ENCODE data around the gene COPS9.

The COPS9 gene

DNA sequence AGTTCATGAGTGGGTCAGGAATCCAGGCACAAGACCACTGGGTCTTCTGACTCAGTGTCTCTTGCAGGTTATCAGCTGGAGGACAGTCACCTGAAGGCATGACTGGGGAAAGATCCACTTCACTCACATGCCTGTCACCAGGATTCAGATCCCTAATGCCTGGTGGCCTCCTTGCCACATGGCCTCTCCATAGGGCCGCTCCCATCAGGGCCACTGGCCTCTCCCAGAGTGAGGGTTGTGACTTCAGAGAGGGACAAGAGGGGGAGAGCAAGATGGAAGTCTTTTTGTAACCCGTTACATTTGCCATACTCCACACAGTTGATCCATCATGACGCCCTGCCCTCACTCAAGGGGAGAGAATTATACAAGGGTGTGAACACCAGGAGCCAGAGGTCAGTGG, 17.3 kb upstream of the COPS9 start:
- Histone ChIP-seq H3K4me3 (ENCODE audit: low read length) (no peak overlapping the region), H3K27me3 (ENCODE audit: control insufficient read depth, insufficient read depth, low read length) (peaks cover 10% of the 10 kb centered on the region), H3K27ac (ENCODE audit: low read depth, low read length) (no peak overlapping the region), H3K36me3 (ENCODE audit: control insufficient read depth, insufficient read depth, low read length) (no peaks in the 10 kb centered on the region), H3K4me1 (ENCODE audit: control insufficient read depth, insufficient read depth, low read length) (no peaks in the 10 kb centered on the region), H3K9ac (ENCODE audit: low read length) (no peak overlapping the region)

DNA sequence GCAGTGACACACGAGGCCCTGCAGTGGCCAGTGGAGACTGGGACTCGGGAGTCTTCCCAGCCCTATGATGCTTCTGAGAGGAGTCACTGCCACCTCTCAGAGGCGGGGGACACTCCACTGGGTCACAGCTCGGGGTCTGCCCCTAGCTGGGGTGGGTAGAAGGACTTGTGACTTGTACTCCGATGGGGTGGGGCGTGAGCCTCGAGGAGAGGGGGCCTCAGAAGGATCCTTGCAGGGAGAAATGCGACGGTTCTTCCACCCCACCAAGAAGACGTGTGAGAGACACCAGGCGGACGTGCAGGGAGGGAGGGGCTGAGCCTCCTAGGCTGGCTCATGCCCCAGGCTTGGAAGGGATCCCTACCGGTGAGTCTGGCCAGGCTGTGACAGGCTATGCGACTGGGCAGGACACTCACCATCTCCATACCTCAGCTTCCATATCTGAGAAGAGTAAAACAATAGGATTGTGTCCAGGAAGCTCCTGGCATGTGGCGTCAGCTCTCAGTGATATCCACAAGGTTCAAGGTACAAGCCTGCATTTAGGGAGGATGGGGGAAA, 15.4 kb upstream of the COPS9 start:
- Histone ChIP-seq H3K4me1 (ENCODE audit: control insufficient read depth, insufficient read depth, low read length) (no peaks in the 10 kb centered on the region), H3K27me3 (ENCODE audit: control insufficient read depth, insufficient read depth, low read length) (peaks cover 12% of the 10 kb centered on the region), H3K9ac (ENCODE audit: low read length) (no peak overlapping the region), H3K27ac (ENCODE audit: low read depth, low read length) (no peak overlapping the region), H3K4me3 (ENCODE audit: low read length) (no peak overlapping the region), H3K36me3 (ENCODE audit: control insufficient read depth, insufficient read depth, low read length) (no peaks in the 10 kb centered on the region)

DNA sequence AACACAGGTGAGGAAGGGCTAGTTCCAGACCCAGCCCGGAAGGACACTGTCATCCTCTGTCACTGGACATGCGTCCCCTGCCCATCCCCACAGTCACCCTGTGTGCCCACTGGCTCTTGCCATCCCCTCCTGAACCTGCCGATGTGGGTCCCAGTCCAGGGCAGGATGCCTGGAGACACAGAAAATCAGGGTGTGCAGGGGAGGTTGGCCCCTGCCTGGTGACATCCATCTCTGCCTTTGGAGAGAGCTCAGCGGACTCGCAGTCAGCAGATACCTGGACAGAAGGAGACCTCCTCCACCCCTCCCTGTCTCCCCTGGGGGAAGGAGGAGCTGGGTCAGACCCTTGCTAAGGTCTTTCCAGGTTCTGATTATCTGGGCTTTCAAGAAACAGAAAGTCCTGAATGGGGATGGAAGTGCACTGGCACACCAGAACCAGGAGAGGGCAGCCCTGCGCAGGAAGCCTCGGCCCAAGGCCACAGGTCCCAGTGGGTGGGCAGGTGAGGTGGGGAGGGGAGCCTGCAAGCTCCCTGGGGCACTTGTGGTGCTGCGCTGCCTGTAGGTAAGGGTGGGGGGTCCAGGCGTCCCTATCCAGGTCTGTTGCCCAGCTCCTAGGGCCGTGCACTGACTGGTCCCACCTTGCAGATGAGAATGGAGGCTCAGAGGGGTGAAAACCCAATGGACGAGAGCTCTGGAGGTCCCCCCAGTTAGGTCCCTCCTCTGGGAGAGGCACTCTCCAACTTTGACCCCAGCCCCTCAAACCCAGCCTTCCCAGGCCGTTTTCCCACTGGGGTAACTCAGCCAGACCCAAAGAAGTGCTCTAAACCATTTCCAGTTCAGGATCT, 14.1 kb upstream of the COPS9 start:
- H3K27ac ChIP-seq (ENCODE audit: low read depth, low read length) = no peak overlapping the region
- no peak overlapping the region for H3K9ac ChIP-seq (ENCODE audit: low read length)
- no peaks in the 10 kb centered on the region for H3K4me1 ChIP-seq (ENCODE audit: control insufficient read depth, insufficient read depth, low read length)
- H3K4me3 ChIP-seq (ENCODE audit: low read length) = no peak overlapping the region
- peaks cover 12% of the 10 kb centered on the region for H3K27me3 ChIP-seq (ENCODE audit: control insufficient read depth, insufficient read depth, low read length)
- no peaks in the 10 kb centered on the region for H3K36me3 ChIP-seq (ENCODE audit: control insufficient read depth, insufficient read depth, low read length)

DNA sequence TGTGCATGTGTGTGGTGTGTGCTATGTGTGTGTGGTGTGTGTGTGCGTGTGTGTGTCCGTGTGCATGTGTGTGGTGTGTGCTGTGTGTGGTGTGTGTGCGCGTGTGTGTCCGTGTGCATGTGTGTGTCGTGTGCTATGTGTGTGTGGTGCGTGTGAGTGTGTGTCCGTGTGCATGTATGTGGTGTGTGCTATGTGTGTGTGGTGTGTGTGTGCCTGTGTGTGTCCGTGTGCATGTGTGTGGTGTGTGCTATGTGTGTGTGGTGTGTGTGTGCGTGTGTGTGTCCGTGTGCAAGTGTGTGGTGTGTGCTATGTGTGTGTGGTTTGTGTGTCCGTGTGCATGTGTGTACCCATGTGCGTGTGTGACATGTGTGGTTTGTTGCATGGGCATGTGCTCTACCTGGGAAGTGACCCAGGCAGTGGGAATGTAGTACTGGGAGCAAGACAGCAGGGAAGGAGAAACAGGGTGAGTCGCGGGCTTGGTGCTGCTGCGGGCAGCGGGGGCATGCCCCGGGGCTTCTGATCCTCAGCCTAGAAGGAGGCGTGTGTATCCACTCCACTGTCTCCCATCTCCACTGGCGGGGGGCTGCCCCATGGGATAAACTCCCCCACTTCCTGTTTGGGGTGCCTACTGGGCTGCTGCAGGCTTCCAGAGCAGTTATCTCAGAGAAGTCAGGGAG, 11.9 kb upstream of the COPS9 start:
- no peak overlapping the region for H3K4me3 ChIP-seq (ENCODE audit: low read length)
- no peaks in the 10 kb centered on the region for H3K4me1 ChIP-seq (ENCODE audit: control insufficient read depth, insufficient read depth, low read length)
- H3K9ac ChIP-seq (ENCODE audit: low read length) = no peak overlapping the region
- peaks cover 15% of the 10 kb centered on the region for H3K27me3 ChIP-seq (ENCODE audit: control insufficient read depth, insufficient read depth, low read length)
- H3K27ac ChIP-seq (ENCODE audit: low read depth, low read length) = no peak overlapping the region
- no peaks in the 10 kb centered on the region for H3K36me3 ChIP-seq (ENCODE audit: control insufficient read depth, insufficient read depth, low read length)

DNA sequence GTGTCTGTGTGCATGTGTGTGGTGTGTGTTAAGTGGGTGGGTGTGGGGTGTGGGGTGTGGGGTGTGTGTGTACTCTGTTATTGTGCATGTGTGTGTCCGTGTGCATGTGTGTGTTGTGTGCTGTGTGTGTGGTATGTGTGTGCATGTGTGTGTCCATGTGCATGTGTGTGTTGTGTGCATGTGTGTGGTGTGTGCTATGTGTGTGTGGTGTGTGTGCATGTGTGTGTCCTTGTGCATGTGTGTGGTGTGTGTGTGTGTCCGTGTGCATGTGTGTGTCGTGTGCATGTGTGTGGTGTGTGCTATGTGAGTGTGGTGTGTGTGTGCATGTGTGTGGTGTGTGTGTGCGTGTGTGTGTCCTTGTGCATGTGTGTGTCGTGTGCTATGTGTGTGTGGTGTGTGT, 11.3 kb upstream of the COPS9 start:
- Histone ChIP-seq H3K36me3 (ENCODE audit: control insufficient read depth, insufficient read depth, low read length) (no peaks in the 10 kb centered on the region), H3K4me3 (ENCODE audit: low read length) (no peak overlapping the region), H3K9ac (ENCODE audit: low read length) (no peak overlapping the region), H3K27me3 (ENCODE audit: control insufficient read depth, insufficient read depth, low read length) (peaks cover 15% of the 10 kb centered on the region), H3K4me1 (ENCODE audit: control insufficient read depth, insufficient read depth, low read length) (no peaks in the 10 kb centered on the region), H3K27ac (ENCODE audit: low read depth, low read length) (no peak overlapping the region)

DNA sequence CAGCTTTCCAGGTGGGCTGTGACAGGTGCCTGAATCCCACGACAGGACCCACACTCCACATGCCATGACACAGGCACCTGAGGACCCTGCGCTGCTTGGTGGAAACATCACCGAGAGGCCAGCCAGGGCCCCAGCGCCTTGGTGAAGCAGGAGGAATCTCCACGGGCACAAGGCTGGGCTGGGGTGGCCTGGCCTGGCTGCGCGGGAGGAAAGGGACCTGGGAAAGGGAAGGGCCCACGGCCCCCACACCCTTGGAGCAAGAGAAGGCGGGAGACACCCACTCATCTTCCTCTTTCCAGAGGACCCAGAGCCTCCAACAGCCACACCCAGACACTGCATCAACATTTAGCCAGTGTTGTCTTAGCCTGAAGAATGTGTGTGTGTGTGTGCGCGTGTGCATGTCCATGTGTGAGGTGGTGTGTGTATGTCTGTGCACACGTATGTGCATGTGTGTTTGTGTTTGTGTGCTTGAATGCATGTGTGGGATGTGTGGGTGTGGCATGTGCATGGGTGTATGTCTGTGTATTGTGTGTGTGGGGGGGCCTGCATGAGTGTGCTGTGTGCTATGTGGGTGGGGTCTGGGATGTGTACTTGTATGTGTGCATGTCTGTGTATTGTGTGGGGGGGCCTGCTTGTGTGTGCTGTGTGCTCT, 10.6 kb upstream of the COPS9 start:
- Histone ChIP-seq H3K27ac (ENCODE audit: low read depth, low read length) (no peak overlapping the region), H3K4me1 (ENCODE audit: control insufficient read depth, insufficient read depth, low read length) (no peaks in the 10 kb centered on the region), H3K27me3 (ENCODE audit: control insufficient read depth, insufficient read depth, low read length) (peaks cover 15% of the 10 kb centered on the region), H3K36me3 (ENCODE audit: control insufficient read depth, insufficient read depth, low read length) (no peaks in the 10 kb centered on the region), H3K9ac (ENCODE audit: low read length) (no peak overlapping the region), H3K4me3 (ENCODE audit: low read length) (no peak overlapping the region)

DNA sequence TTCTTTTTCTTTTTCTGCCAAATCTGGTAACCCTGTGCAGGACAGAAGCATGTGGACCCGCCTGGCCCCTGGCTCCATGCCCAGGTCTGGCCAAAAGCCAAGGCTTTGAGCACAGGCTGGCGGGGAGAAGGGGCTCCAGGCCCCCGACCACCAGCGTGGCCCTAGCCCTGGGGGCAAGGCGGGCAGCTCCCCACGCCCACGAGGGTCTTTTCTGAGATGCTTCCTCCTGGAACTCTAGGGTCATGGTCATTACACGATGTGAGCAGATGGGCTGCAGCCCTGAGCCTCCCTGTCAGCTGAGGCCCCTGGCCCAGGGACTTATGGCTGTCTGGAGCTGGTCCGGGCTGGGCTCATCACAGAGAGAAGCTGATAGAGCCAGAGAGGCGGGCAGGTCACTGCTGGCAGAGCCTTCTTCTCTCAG, 10.0 kb upstream of the COPS9 start:
- Histone ChIP-seq H3K4me3 (ENCODE audit: low read length) (no peak overlapping the region), H3K36me3 (ENCODE audit: control insufficient read depth, insufficient read depth, low read length) (no peaks in the 10 kb centered on the region), H3K4me1 (ENCODE audit: control insufficient read depth, insufficient read depth, low read length) (no peaks in the 10 kb centered on the region), H3K27ac (ENCODE audit: low read depth, low read length) (no peak overlapping the region), H3K9ac (ENCODE audit: low read length) (no peak overlapping the region), H3K27me3 (ENCODE audit: control insufficient read depth, insufficient read depth, low read length) (peaks cover 15% of the 10 kb centered on the region)

DNA sequence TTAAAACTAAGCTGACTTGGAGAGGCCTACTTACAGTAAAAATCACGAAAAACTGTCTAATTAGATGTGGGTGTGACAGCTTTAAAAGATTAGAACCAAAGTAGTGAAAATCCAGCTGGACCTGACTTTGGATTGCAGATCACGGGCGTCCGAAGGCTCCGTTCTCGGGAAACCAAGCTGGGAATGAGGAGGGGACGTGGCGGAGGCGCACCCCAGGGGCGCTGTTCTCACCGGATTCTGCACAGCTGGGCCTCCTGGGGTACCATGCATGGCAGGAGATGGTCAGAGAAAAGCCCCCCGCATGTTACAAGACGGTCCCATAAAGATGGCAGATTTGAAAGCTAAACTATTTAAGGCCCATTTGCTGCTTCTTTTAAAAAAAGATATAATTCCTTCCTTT, 9.4 kb upstream of the COPS9 start:
- no peak overlapping the region for H3K4me3 ChIP-seq (ENCODE audit: low read length)
- no peaks in the 10 kb centered on the region for H3K4me1 ChIP-seq (ENCODE audit: control insufficient read depth, insufficient read depth, low read length)
- H3K27me3 ChIP-seq (ENCODE audit: control insufficient read depth, insufficient read depth, low read length) = peaks cover 15% of the 10 kb centered on the region
- H3K9ac ChIP-seq (ENCODE audit: low read length) = no peak overlapping the region
- no peaks in the 10 kb centered on the region for H3K36me3 ChIP-seq (ENCODE audit: control insufficient read depth, insufficient read depth, low read length)
- no peak overlapping the region for H3K27ac ChIP-seq (ENCODE audit: low read depth, low read length)

DNA sequence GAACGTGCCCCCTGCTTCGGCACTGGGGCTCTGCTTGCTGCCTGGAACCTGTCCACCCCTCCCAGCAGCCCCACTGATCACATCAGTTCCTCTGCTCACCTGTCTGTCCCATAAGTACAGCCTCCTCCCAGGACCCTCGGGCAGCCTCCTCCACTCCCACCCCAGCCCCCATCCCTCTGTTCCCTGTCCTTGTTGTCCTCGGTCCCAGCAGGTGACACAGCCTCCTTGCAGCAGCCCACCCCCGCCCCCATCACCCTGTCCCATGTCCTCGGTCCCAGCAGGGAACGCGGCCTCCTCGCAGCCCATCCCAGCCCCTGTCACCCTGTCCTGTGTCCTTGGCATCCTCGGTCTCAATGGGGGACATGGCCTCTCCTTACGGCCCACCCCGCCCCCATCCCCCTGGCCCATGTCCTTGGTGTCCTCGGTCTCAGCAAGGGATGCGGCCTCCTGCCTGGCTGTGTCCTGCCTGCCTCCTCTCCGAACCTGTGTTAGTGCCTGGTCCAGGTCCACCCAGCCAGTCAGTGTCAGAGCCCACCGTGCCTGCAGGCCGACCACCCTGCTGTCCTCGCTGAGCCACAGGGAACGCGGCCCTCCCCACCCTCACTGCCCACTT, 8.7 kb upstream of the COPS9 start:
- H3K27me3 ChIP-seq (ENCODE audit: control insufficient read depth, insufficient read depth, low read length) = peaks cover 15% of the 10 kb centered on the region
- no peaks in the 10 kb centered on the region for H3K4me1 ChIP-seq (ENCODE audit: control insufficient read depth, insufficient read depth, low read length)
- H3K36me3 ChIP-seq (ENCODE audit: control insufficient read depth, insufficient read depth, low read length) = no peaks in the 10 kb centered on the region
- H3K4me3 ChIP-seq (ENCODE audit: low read length) = no peak overlapping the region
- H3K9ac ChIP-seq (ENCODE audit: low read length) = no peak overlapping the region
- H3K27ac ChIP-seq (ENCODE audit: low read depth, low read length) = no peak overlapping the region

DNA sequence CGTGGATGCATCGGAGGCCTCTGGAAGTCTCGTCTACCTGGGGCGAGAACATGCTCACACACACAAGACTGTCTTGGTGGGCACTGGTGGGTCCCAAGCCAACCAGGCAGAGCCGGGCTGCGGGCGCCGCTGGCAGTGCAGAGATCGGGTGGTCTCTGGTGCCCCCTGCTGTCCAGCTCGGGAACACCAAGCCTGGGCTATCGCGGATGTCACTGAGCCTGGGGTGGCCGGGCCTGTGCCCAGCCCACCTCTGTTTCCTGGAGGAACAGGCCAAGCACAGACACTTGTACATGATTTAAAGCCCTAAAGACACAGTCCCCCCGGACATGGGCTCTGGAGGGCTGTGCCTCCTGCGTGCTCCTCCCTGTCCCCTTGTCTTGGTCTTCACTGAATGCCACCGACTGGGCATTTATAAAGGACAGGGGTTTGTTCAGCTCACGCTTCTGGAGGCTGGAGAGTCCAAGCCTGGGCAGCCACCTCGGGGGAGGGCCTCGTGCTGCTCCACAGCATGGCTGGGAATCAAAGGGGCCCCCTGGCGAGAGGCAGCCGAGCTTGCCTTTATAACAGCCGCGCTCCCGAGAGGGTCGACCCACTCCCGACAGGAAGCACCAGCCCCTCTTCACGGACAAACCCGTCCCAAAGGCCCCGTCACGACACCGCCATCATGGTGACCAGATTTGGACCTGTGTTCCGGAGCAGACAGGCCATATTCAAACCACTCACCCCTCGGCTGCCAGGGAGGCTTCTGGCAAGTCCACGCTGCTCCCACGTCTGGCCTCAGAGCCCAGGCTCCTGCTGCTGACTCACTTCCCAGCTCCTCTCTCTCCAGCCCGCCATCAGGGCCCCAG, 7.9 kb upstream of the COPS9 start:
- Histone ChIP-seq H3K4me3 (ENCODE audit: low read length) (no peak overlapping the region), H3K27me3 (ENCODE audit: control insufficient read depth, insufficient read depth, low read length) (peaks cover 11% of the 10 kb centered on the region), H3K9ac (ENCODE audit: low read length) (no peak overlapping the region), H3K36me3 (ENCODE audit: control insufficient read depth, insufficient read depth, low read length) (no peaks in the 10 kb centered on the region), H3K4me1 (ENCODE audit: control insufficient read depth, insufficient read depth, low read length) (no peaks in the 10 kb centered on the region), H3K27ac (ENCODE audit: low read depth, low read length) (no peak overlapping the region)

DNA sequence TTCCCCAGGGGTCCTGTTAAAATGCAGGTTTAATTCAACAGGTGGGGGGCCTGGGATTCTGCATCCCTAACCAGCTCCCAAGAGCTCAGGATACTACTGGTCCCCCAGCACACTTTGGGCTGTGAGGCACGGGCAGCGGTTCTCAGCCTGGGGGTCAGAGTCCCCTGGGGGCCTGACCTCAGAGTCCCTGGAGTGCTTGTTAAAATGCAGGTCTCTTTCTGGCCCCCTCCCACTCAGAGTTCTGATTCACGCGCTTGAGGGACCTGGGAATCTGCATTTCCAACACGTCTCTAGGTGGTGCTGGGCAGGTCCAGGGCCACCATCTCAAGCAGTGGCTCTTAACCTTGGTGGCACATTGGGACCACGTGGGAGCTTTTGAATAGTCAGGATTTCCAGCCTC, 7.2 kb upstream of the COPS9 start:
- no peaks in the 10 kb centered on the region for H3K4me1 ChIP-seq (ENCODE audit: control insufficient read depth, insufficient read depth, low read length)
- no peak overlapping the region for H3K9ac ChIP-seq (ENCODE audit: low read length)
- H3K27me3 ChIP-seq (ENCODE audit: control insufficient read depth, insufficient read depth, low read length) = peaks cover 3% of the 10 kb centered on the region
- H3K27ac ChIP-seq (ENCODE audit: low read depth, low read length) = no peak overlapping the region
- H3K36me3 ChIP-seq (ENCODE audit: control insufficient read depth, insufficient read depth, low read length) = no peaks in the 10 kb centered on the region
- H3K4me3 ChIP-seq (ENCODE audit: low read length) = no peak overlapping the region

Data from rectal smooth muscle tissue (tissue), 1 donor.